Measurements from ENCODE around the gene LPIN2. TPM values are rescaled to one million over a fixed set of nuclear protein-coding genes. Genes with fewer than 3 reads are reported as not detected.

LPIN2 gene
- total RNA-seq, 1 donor from 2014 or later, result 28.5 TPM

GRCh38 chr18:2967357-2967756 is 45.6 kb downstream of the LPIN2 start:
- no peak for FAIRE-seq
- DNase-seq (ENCODE audit: low spot score in 2 of 2), result no peak

- no peak for FAIRE-seq
- DNase-seq (ENCODE audit: low spot score in 2 of 2), result no peak
Observed at GRCh38 chr18:2966560-2966959, 46.4 kb downstream of the LPIN2 start.

GRCh38 chr18:2965797-2966196 is 47.1 kb downstream of the LPIN2 start:
- DNase-seq (ENCODE audit: low spot score in 2 of 2), result no peak
- FAIRE-seq, result no peak

GRCh38 chr18:2964361-2965010 is 48.5 kb downstream of the LPIN2 start:
- DNase-seq (ENCODE audit: low spot score in 2 of 2) (no peak), FAIRE-seq (no peak)

Small RNAs within 50 kb of the gene (small RNA-seq; reads per million reads assigned to genes)
- gene RF00156, result not detected

Other genes starting within 250 kb of the LPIN2 start
- gene EMILIN2, start 166.1 kb downstream of the LPIN2 start, total RNA-seq, result 1.6 TPM
- 0.82 TPM for gene MYOM1, start 206.8 kb upstream of the LPIN2 start, total RNA-seq
- 59.1 TPM for gene MYL12A, start 234.7 kb upstream of the LPIN2 start, total RNA-seq
- 186 TPM for gene MYL12B, start 249.0 kb upstream of the LPIN2 start, total RNA-seq

All from frontal cortex (tissue), 4 donors.